Breast epithelium (tissue), 3 donors: Measurements from ENCODE around the gene GPC3.

Experiments used
- POLR2A ChIP-seq: fragments of 450-650 bp; IDR thresholded peaks from one replicate; pipeline ENCODE4 v1.6.1; 2016; ENCODE audit warnings: antibody characterized with exemption, mild to moderate bottlenecking, moderate library complexity
- POLR2AphosphoS5 ChIP-seq, 3 donors: sonication (generic); formaldehyde crosslinking; IDR thresholded peaks; one replicate each; pipeline ENCODE4 v1.6.1; 2017; ENCODE audit warnings: antibody characterized with exemption in 3 of 3
- TF ChIP-seq, protein P1 (sequence below), 3 donors: fragments of 450-650 bp; IDR thresholded peaks; one replicate each; pipeline ENCODE4 v1.5.1; 2016 to 2017; ENCODE audit warnings: antibody characterized with exemption in 3 of 3, mild to moderate bottlenecking in 3 of 3, moderate library complexity in 3 of 3

- TF ChIP-seq, protein P1, sequence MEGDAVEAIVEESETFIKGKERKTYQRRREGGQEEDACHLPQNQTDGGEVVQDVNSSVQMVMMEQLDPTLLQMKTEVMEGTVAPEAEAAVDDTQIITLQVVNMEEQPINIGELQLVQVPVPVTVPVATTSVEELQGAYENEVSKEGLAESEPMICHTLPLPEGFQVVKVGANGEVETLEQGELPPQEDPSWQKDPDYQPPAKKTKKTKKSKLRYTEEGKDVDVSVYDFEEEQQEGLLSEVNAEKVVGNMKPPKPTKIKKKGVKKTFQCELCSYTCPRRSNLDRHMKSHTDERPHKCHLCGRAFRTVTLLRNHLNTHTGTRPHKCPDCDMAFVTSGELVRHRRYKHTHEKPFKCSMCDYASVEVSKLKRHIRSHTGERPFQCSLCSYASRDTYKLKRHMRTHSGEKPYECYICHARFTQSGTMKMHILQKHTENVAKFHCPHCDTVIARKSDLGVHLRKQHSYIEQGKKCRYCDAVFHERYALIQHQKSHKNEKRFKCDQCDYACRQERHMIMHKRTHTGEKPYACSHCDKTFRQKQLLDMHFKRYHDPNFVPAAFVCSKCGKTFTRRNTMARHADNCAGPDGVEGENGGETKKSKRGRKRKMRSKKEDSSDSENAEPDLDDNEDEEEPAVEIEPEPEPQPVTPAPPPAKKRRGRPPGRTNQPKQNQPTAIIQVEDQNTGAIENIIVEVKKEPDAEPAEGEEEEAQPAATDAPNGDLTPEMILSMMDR (IDR thresholded peaks at IDR 0.05), result no peak
- TF ChIP-seq POLR2A (no peak), POLR2AphosphoS5 (IDR thresholded peaks at IDR 0.05) (no peak)
Observed at GRCh38 chrX:133706890-133707289, 278.5 kb downstream of the GPC3 start.
